PFSK-1 (cell line): ENCODE results near the gene HIKESHI.

ENCODE experiments used
- FOXP2 ChIP-seq: optimal IDR thresholded peaks from 2 replicates; pipeline ENCODE3; 2011; ENCODE audit warnings: borderline replicate concordance, control low read depth, inconsistent platforms; ENCODE audit not compliant: insufficient read depth; ENCODE audit errors: extremely low read length, extremely low read depth
- POLR2AphosphoS5 ChIP-seq: IDR thresholded peaks from 2 replicates; pipeline ENCODE4 v1.6.1; 2012; ENCODE audit warnings: low read depth, mild to moderate bottlenecking, control low read depth, low read length, moderate library complexity
- SIN3A ChIP-seq: IDR thresholded peaks from 2 replicates; pipeline ENCODE4 v1.6.1; 2012; ENCODE audit warnings: mild to moderate bottlenecking, low read length, moderate library complexity, borderline replicate concordance; ENCODE audit not compliant: insufficient read depth
- TAF1 ChIP-seq: IDR thresholded peaks from 2 replicates; pipeline ENCODE4 v1.6.1; 2012; ENCODE audit warnings: low read length, control low read depth, borderline replicate concordance; ENCODE audit not compliant: insufficient read depth
- TF ChIP-seq, protein P1 (sequence below), 2 experiments: IDR thresholded peaks; 2 replicates each; pipeline versions ENCODE4 v1.6.1 to v1.8.0; 2011 to 2012; ENCODE audit warnings: low read depth in 2 of 2, low read length in 2 of 2, control low read depth in 1 of 2, inconsistent platforms in 1 of 2, mild to moderate bottlenecking in 1 of 2, moderate library complexity in 1 of 2; ENCODE audit not compliant: insufficient read depth in 1 of 2

The HIKESHI gene

DNA sequence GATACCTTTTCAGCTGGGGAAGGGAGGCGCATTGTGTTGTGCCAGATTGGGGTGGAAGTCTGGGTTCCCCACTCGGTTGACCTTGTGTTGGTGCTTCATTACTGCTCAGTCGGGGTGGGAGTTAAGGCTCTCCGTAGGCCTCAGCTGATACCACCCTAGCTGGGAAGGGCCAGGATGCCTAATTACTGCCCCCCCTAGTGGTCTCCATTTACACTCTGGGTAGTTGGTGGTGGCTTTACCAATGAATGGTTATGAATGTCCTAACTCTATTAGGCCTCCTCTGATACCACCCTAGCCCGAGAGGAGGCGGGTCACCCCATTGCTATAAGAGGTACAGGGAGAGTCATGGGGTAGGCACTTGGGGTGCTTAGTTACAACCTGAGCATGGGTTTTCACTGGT is 27.5 kb upstream of the HIKESHI start:
- TF ChIP-seq POLR2AphosphoS5 (no peak), TAF1 (no peak), FOXP2 (no peak), SIN3A (no peak)
- TF ChIP-seq, protein P1, sequence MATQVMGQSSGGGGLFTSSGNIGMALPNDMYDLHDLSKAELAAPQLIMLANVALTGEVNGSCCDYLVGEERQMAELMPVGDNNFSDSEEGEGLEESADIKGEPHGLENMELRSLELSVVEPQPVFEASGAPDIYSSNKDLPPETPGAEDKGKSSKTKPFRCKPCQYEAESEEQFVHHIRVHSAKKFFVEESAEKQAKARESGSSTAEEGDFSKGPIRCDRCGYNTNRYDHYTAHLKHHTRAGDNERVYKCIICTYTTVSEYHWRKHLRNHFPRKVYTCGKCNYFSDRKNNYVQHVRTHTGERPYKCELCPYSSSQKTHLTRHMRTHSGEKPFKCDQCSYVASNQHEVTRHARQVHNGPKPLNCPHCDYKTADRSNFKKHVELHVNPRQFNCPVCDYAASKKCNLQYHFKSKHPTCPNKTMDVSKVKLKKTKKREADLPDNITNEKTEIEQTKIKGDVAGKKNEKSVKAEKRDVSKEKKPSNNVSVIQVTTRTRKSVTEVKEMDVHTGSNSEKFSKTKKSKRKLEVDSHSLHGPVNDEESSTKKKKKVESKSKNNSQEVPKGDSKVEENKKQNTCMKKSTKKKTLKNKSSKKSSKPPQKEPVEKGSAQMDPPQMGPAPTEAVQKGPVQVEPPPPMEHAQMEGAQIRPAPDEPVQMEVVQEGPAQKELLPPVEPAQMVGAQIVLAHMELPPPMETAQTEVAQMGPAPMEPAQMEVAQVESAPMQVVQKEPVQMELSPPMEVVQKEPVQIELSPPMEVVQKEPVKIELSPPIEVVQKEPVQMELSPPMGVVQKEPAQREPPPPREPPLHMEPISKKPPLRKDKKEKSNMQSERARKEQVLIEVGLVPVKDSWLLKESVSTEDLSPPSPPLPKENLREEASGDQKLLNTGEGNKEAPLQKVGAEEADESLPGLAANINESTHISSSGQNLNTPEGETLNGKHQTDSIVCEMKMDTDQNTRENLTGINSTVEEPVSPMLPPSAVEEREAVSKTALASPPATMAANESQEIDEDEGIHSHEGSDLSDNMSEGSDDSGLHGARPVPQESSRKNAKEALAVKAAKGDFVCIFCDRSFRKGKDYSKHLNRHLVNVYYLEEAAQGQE (IDR thresholded peaks at IDR 0.05; ENCODE audit: insufficient read depth in 1 of 2, low read depth in 2 of 2, low read length in 2 of 2) = no peak

DNA sequence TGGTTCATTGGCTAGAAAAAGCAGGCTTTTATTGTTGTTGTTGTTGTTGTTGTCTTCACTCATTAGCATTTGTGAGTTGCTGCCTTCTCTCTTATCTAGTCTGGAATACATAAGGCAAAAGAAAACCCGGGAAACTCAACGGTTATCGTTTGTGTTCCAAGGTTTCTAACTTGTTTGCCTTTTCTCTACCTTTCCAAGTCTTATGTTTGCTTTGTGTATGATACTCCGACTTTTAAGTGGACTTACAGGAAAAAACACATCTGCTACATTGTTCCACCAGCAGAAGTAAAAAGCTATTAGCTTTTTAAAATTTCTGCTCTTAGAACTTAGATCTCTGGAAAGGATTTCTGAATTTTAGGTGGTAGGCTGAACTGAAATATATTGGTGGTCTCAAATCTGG is 27.0 kb upstream of the HIKESHI start:
- TF ChIP-seq FOXP2 = no peak
- TF ChIP-seq, protein P1 (IDR thresholded peaks at IDR 0.05; ENCODE audit: insufficient read depth in 1 of 2, low read depth in 2 of 2, low read length in 2 of 2) = no peak
- TF ChIP-seq POLR2AphosphoS5 = no peak
- no peak for TF ChIP-seq SIN3A
- TF ChIP-seq TAF1 = no peak

DNA sequence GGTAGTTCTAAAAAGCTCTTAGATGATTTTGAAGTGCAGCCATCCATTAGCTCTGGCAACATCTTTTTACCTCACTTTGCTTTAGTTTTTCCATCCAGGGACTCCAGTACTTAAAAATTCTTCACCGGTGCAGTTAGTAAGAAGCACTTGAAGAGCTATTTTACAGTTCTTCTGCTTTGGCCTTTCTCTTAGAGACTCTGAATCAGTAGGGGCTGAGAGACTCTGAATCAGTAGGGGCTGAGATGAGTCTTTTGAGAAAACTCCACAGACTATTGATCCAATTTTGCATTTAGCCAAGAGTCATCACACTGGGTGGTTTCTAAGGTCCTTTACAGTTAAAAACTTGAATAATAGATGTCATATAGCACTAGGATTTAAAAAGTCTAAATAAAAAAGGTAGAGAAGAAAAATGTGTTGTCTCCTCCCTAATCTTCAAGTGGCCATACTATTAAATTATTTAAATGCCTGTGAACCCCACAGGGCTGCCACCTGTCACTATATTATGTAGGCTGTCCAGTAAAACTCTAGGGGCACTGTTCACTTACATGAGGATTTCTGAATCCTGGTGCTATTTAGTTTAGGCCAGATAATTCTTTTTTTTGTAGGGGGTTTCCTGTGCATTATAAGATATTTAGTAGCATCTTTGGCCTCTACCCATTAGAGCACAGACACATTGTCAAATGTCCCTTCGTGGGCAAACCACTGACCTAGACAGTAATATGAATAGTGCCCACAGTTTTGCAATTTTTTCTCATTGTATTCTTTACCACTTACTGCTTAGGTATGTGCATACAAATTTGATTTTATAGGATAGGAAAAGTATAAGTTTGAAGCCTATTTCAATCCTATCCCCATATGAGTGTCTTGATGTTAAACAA is 26.3 kb upstream of the HIKESHI start:
- TF ChIP-seq FOXP2 = no peak
- TF ChIP-seq TAF1 = no peak
- TF ChIP-seq, protein P1 (IDR thresholded peaks at IDR 0.05; ENCODE audit: insufficient read depth in 1 of 2, low read depth in 2 of 2, low read length in 2 of 2) = no peak
- no peak for TF ChIP-seq POLR2AphosphoS5
- no peak for TF ChIP-seq SIN3A

DNA sequence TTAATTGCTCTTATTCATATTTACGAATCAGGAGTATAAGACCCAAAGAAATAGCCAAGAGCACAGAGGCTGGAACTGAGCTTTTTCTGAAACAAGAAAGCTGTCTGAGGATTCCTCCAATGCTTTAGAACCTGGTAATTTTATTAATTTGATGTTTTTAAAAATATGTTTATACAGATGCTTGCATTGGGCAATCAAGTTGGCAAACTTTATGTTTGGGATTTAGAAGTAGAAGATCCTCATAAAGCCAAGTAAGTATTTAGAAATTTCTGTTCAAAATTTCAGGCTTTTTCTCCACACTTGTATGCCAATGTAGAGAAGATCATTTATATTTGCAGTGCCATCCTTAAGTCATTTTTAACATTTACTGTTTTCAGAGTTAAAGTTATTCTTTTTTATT is 24.3 kb upstream of the HIKESHI start:
- TF ChIP-seq FOXP2 = no peak
- TF ChIP-seq SIN3A = no peak
- no peak for TF ChIP-seq POLR2AphosphoS5
- TF ChIP-seq TAF1 = no peak
- TF ChIP-seq, protein P1 (IDR thresholded peaks at IDR 0.05; ENCODE audit: insufficient read depth in 1 of 2, low read depth in 2 of 2, low read length in 2 of 2) = no peak
